ENCODE results near the gene SNRNP70. TPM values are rescaled to one million over a fixed set of nuclear protein-coding genes. Genes with fewer than 3 reads are reported as not detected.
"Not testable (repeated sequence)": the region's sequence is repeated elsewhere in the genome, so short reads cannot be mapped to it uniquely, and the experiment has no call there.

Gene SNRNP70
- total RNA-seq, 6 experiments from 2014 or later: 80.8 to 187 (median 123) TPM

- Histone ChIP-seq H3K36me3 (no peaks in the 10 kb centered on the region), H3K9me3 (no peaks in the 10 kb centered on the region), H3K4me1 (peaks cover 0 to 3% (median 0%) of the 10 kb centered on the region in 4 donors), H3K27me3 (peaks cover 0 to 9% of the 10 kb centered on the region in 2 donors), H3K4me3 (no peak overlapping the region), H3K27ac (no peak overlapping the region)
- DNase-seq: no peak
- TF ChIP-seq POLR2A (IDR thresholded peaks at IDR 0.05): no peak
- TF ChIP-seq, protein P1, sequence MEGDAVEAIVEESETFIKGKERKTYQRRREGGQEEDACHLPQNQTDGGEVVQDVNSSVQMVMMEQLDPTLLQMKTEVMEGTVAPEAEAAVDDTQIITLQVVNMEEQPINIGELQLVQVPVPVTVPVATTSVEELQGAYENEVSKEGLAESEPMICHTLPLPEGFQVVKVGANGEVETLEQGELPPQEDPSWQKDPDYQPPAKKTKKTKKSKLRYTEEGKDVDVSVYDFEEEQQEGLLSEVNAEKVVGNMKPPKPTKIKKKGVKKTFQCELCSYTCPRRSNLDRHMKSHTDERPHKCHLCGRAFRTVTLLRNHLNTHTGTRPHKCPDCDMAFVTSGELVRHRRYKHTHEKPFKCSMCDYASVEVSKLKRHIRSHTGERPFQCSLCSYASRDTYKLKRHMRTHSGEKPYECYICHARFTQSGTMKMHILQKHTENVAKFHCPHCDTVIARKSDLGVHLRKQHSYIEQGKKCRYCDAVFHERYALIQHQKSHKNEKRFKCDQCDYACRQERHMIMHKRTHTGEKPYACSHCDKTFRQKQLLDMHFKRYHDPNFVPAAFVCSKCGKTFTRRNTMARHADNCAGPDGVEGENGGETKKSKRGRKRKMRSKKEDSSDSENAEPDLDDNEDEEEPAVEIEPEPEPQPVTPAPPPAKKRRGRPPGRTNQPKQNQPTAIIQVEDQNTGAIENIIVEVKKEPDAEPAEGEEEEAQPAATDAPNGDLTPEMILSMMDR (IDR thresholded peaks at IDR 0.05): peak in 2 of 4 donors; percentile 11 to 26
- WGBS (ENCODE audit: insufficient coverage, low coverage, low lambda C conversion rate, missing lambda C conversion rate): 45% methylated on average over 19 of the region's 23 CpGs
- intact Hi-C loops (cut with DNase I): no loop called here
- ATAC-seq: peak in 3 of 4 donors; percentile 27 to 57 (median 29)
These were observed 11.5 kb upstream of the SNRNP70 start for GRCh38 chr19:49073514-49074378.

GRCh38 chr19:49074869-49075268 is 10.4 kb upstream of the SNRNP70 start:
- WGBS (ENCODE audit: insufficient coverage, low coverage, low lambda C conversion rate, missing lambda C conversion rate): 0% methylated on average over 2 of the region's 9 CpGs
- H3K27ac ChIP-seq; H3K9me3 ChIP-seq; H3K4me3 ChIP-seq; H3K36me3 ChIP-seq; H3K27me3 ChIP-seq; H3K4me1 ChIP-seq; intact Hi-C loops (cut with DNase I): not testable (repeated sequence)
- peak; percentile 56 to 72 (median 60) for ATAC-seq
- TF ChIP-seq, protein P1 (IDR thresholded peaks at IDR 0.05): peak; percentile 71 to 82 (median 74)
- peak; percentile 83 to 86 (median 86) for DNase-seq

DNA sequence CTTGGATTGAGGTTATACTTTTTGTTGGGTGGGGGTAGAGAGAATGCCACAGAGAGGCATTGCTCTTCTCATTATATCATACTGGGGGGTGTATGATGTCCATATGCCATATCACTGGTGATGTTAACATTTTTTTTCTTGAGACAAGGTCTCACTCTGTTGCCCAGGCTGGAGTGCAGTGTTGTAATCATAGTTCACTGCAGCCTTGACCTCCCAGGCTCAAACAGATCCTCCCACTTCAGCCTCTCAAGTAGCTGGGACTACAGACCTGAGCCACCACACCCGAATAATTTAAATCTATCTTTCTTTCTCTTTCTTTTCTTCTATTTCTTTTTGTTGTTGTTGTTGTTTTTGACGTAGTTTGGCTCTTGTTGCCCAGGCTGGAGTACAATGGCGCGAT is 4.9 kb upstream of the SNRNP70 start:
- Histone ChIP-seq H3K36me3 (no peaks in the 10 kb centered on the region), H3K4me1 (no peaks in the 10 kb centered on the region), H3K27me3 (no peaks in the 10 kb centered on the region), H3K4me3 (no peak overlapping the region), H3K9me3 (no peaks in the 10 kb centered on the region), H3K27ac (no peak overlapping the region)
- TF ChIP-seq, protein P1 (IDR thresholded peaks at IDR 0.05): no peak
- TF ChIP-seq POLR2A (IDR thresholded peaks at IDR 0.05): no peak
- DNase-seq (no peak), ATAC-seq (no peak)
- intact Hi-C loops (cut with DNase I): no loop called here
- WGBS (ENCODE audit: insufficient coverage, low coverage, low lambda C conversion rate, missing lambda C conversion rate): 85% methylated on average over 4 of the region's 4 CpGs

- no peaks in the 10 kb centered on the region for H3K27me3 ChIP-seq
- intact Hi-C loops (cut with DNase I): no loop called here
- H3K27ac ChIP-seq: no peak overlapping the region
- H3K36me3 ChIP-seq: no peaks in the 10 kb centered on the region
- no peak for ATAC-seq
- H3K9me3 ChIP-seq: no peaks in the 10 kb centered on the region
- H3K4me1 ChIP-seq: peaks cover 0 to under 1% (median under 1%) of the 10 kb centered on the region in 4 donors
- 80% methylated on average over 1 of the region's 1 CpG for WGBS (ENCODE audit: insufficient coverage, low coverage, low lambda C conversion rate, missing lambda C conversion rate)
- TF ChIP-seq POLR2A (IDR thresholded peaks at IDR 0.05): no peak
- TF ChIP-seq, protein P1 (IDR thresholded peaks at IDR 0.05): no peak
- no peak overlapping the region for H3K4me3 ChIP-seq
- no peak for DNase-seq
These were observed 4.0 kb upstream of the SNRNP70 start for GRCh38 chr19:49081273-49081672.
